GM12801 (cell line): ENCODE results near the gene PPM1M.

ENCODE experiments used
- CTCF ChIP-seq: IDR thresholded peaks from one replicate; pipeline ENCODE4 v1.5.1; 2011; ENCODE audit warnings: control low read depth; ENCODE audit not compliant: insufficient read length; ENCODE audit errors: extremely low read depth

The PPM1M gene

GRCh38 chr3:52228266-52228665, 17.3 kb upstream of the PPM1M start:
- no peak for TF ChIP-seq CTCF

DNA sequence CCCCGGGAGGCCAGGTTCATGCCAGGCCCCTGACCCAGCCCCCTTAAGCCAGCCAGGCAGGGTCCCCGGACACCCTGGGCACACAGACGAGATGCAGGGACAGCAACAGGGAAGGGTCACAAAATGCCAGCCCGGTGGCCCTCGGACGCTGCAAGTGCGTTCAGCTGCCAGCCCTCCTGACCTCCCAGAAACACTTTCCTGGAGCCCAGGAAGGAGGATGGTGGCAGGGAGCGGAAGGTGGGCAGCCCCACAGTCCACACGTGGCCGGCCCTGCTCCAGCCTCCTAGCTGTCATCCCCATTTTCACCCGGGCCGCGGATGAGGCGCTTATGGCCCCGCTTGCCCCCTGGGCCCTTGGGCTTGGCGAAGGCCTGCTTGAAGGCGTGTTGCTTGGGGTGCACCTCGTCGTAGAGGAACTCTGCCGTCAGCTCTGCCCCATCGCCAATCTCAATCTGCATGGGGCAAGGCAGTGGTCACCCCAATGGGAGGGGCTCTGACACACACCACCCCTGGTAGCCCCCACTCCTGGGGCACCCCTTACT, 16.7 kb upstream of the PPM1M start:
- no peak for TF ChIP-seq CTCF

DNA sequence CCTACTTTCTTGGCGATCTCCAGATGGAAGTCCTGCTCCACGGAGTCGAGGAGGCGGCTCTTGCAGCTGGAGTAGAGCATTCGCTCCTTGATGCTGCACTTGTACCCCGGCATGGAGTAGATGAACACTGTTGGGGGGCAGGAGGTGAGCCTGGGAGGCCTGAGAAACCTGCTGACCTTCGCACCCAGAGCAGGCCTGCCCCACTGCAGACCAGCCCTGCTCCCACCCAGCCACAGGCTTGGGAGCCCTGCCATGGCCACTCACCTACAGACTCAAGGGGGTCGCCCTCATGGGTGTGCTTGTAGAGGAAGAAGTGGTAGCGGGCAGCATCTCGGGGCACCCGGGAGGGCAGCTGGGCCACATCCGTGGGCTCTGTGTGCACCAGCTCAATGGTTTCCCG, 15.9 kb upstream of the PPM1M start:
- no peak for TF ChIP-seq CTCF

- no peak for TF ChIP-seq CTCF
These were observed 15.1 kb upstream of the PPM1M start for GRCh38 chr3:52230461-52230860.

GRCh38 chr3:52230889-52231499, 14.6 kb upstream of the PPM1M start:
- no peak for TF ChIP-seq CTCF

DNA sequence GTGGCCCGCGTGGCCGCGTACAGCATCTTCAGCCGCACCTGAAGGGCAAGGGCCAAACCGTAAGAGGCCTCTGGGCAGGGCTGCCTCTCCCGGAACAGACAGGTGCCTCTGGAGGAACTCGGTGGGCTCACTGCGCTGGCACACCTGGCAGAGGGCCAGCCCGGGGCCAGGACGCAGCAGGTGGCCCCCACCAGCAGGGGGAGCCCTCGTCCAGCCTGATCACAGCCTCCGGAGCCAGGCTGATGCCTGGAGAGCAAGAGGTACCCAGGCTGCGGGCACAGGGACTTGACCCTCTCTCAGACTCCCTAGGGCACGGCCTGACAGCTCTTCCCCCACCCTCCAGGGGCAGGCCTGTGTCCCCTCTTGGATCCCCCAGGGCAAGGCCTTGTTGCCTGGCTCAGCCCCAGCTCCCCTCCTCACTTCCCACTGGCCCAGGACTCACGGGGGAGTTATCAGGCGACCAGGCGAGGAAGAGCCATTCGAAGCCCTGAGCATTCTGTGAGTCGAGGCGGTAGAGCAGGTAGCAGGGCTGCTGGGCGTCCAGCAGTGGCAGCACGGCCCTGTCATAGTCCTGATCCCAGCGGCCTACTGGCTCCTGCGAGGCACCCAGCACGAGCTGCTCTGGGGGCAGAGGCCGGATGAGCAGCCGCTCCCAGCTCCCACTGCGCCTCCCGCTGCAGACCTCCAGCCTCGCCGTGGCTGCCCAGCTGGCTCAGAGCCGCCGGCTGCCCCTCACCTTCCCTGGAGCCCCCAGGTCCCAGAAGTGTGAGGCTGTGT, 13.9 kb upstream of the PPM1M start:
- TF ChIP-seq CTCF = no peak

DNA sequence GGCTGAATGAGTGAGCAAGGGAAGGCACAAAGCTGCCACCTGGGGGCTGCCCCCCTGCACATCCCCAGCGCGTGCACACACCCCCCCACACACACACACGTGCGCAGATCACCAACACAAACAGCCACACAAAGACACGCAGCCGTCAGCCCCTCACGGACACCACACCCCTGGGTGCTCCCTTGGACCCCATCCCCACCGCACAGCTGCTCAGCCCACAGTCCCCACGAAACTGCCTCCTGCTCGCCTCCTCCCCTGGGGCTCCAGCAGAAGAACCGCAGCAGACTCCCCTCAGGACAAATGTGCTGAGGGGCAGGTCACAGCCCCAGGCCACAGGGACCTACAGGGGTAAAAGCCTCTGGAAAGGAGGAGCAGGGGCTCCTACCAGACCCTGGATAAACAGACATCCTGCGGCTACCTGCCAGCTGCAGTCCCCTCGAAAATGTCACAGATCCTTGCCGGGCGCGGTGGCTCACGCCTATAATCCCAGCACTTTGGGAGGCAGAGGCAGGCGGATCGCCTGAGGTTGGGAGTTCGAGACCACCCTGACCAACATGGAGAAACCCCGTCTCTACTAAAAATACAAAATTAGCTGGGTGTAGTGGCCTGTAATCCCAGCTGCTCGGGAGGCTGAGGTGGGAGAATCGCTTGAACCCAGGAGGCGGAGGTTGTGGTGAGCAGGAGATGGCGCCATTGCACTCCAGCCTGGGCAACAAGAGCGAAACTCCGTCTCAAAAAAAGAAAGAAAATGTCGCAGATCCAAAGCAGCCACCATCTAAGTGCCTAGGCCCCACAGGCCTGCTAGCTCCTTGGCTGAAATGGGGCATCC, 13.1 kb upstream of the PPM1M start:
- no peak for TF ChIP-seq CTCF
